OCI-M2 (cell line): ENCODE results near the gene PIGQ.
"Not testable (repeated sequence)": the region's sequence is repeated elsewhere in the genome, so short reads cannot be mapped to it uniquely, and the experiment has no call there.

ENCODE experiments used
- DNase-seq: peaks from one replicate; lab custom pipeline; 2025; ENCODE audit not compliant: unreplicated experiment; lab: John Stamatoyannopoulos, UW

Gene PIGQ

DNA sequence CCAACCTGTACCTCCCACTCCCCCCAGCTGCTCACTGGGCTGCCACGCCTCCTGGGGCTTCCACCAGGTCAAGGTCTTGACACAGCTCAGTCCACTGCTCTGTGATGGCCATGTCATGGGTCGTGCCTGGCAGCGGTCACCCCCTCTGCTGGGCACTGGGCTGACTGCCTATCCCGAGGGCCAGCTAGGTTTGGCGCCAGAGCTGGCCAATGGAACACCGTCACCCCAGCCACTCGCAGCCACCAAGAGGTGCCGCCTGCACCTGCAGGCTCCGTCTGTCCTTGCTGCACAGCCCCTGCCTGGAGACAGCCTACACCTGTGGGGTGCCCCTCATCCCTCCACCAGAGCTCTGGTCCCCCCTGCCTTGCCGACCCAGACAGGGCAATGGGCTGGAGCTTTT, 15.6 kb downstream of the PIGQ start:
- no peak for DNase-seq

DNA sequence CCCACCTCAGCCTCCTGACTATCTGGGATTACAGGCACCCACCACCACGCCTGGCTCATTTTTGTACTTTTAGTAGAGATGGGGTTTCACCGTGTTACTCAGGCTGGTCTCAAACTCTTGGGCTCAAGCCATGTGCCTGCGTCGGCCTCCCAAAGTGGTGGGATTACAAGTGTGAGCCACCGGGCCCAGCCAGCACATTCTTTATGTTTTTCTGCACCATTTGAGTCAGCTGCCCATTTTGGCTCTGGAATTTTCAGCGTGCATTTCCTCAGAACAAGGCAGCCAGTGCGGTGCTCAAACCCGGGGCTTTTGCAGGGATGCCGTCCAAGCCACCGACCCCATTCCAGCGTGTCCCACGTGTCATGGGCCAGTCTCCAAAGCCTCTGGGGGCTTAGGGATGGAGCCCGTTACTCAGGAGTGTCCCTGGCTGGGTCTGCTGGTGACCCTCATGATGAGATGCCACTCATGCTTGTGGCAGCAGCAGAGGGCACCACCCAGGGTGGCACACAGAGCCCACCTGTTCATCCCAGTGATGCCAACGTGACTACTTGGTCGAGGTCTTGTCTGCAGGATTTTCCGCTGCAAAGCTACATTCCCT, 16.4 kb downstream of the PIGQ start:
- no peak for DNase-seq

DNA sequence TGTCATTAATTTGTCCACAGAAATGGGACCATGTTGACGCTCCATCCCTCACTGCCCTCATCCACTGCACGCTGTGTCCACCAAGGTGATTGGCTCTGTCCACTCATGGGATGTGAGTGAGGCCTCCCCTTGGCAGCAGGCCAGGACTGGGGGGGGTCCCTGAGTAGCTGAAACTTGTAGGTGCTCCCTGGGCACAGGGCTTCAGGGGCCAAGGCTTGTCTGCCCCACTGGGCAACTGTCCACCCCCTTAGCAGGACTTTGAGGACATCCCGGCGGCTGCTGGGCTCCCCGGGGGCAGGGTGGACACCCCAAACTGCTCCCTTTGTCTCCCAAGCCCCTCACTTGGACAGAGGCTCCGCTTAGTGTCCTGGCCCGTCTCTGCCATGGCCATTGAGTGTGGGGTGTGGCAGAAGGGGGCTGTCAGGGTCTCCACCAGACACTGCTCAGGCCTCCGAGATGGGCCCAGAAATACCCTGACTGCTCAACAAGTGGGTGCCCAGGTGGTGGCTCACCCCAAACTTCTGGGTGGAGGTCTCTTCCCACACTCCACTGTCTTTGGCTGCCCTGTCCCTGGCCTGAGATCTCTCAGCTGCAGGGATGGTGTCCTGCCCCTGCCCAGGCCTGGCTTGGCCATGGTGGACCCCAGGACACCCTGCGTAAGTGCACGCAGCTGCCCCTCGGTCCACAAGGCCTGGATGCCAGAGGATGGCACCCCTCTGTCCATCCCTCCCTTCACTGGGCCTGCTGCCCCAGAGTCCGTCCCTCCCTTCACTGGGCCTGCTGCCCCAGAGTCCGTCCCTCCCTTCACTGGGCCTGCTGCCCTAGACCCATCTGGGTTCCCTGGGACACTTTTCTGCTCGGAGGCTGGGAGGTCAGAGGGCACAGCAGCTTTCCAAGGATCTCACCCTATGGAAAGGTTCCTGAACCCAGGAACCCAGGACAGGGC, 17.1 kb downstream of the PIGQ start:
- DNase-seq = no peak

DNA sequence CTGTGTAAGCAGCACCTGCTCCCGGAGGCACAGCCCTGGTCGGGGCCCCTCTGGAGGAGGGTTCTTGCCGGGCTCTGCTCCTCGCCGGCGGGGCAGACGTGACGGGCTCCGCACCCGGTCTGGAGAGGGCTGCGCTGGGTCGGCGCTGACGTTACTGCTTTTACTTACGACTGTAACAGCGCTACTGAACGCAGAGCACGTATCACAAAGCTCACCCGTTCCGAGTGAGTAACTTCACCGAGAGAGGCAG, 18.8 kb downstream of the PIGQ start:
- DNase-seq = no peak

DNA sequence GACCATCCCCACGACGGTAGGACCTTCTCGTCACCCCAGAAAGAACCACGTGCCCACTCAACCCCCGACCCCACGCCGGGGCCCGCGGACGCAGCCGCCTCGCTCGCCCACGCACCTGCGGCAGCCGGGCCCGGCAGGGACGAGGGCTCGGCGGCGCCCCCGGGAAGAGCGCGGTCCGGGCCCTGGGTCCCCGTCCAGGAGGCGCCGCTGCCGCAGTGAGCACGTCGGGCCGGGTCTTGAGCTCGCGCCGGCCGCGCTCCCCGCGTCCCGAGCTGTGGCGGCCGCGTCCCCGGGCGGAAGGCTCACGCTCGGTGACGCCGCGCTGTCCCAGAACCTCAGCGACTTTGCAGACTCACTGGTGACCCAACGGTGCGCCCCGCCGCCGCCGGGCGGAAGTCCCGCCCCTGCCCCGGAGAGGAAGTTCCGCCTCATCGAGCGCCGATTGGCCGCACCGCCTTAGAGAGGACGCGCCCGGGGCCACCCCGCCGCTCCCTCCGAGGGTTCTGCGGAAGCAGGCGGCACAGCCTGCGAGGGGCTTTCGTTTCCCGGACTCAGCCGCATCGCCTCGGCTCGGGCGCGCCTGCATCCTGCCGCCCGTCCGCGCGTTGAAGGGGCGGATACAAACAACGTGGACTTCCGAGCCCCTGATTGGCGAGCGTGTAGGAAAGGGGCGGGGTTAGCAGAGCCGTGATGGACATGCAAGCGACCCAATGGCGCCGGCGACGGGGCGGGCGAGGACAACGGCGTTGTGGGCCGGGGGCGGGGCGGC, 19.3 kb downstream of the PIGQ start:
- no peak for DNase-seq

DNA sequence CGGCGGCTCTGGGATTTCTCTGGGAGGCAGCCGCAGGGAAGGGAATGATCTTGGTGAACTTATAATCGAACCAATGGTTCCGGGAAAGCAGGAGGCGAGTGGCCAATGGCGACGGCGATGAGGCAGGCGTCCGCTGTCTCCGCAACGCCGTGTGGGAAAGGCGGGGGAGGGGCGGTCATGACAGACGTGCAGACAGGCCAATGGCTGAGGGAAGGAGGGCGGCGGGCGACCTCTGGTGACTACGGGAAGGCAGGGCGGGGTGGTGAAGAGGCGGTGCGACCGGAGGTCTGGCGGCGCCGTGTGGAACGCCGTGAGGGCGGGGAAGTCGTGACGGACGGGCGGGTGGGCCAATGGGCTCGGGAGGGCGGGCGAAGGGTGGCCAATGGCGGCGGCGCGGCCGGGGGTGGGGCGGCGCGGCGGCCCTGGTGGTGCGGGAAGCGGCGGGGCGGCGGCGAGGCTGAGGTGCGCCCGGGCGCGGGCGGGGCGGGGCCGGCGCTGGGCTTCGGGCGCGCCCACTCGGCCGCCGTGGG, 20.0 kb downstream of the PIGQ start, which contains the start of gene RAB40C:
Gene RAB40C, plus strand, starts transcription at position 409 of the 530 bp plus-strand sequence. CDS start 226 bp downstream, outside the sequence.
- peak; percentile 54 for DNase-seq

DNA sequence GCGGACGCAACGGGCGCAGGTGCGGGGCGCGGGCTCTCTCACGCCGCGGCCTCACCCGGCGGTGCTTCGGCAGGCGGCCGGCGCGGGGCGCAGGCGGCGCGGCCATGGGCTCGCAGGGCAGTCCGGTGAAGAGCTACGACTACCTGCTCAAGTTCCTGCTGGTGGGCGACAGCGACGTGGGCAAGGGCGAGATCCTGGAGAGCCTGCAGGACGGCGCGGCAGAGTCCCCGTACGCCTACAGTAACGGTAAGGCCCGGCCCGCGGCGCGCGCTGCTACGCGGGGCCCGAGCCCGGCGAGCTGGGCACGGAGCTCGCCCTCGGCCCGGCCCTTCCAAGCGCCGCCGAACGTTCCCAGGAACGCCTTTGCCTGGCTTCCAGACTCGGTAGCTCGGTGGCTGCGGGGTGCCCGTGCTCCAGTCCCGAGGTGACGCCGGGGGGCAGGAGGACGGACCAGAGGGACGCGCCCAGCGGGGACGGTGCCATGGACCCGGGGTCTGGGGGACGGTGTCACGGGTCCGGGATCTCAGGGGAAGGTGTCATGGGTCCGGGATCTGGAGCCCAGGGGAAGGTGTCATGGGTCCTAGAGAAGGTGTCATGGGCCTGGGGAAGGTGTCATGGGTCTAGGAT, 20.5 kb downstream of the PIGQ start:
- DNase-seq = no peak

DNA sequence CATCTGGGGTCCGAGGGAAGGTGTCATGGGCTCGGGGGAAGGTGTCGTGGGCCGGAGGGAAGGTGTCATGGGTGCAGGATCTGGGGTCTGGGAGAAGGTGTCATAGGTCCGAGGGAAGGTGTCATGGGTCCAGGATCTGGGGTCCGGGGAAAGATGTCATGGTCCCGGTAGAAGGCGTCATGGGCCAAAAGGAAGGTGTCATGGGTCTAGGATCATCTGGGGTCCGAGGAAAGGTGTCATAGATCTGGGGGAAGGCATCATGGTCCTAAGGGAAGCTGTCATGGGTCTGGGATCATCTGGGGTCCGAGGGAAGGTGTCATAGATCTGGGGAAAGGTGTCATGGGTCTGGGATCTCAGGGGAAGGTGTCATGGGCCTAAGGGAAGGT, 21.0 kb downstream of the PIGQ start:
- no peak for DNase-seq

DNA sequence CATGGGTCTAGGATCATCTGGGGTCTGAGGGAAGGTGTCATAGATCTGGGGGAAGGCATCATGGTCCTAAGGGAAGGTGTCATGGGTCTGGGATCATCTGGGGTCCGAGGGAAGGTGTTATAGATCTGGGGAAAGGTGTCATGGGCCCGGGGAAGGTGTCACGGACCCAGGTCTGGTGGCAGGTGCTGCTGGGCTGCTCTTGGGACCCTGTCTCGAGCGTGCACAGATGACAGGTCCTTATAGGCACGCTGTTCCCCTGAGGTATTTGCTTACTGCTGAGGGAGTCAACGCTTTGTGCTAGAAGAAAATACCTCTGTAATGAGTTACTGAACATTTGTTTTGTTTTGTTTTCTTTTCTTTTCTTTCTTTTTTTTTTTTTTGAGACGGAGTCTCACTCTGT, 21.5 kb downstream of the PIGQ start:
- DNase-seq = no peak

DNA sequence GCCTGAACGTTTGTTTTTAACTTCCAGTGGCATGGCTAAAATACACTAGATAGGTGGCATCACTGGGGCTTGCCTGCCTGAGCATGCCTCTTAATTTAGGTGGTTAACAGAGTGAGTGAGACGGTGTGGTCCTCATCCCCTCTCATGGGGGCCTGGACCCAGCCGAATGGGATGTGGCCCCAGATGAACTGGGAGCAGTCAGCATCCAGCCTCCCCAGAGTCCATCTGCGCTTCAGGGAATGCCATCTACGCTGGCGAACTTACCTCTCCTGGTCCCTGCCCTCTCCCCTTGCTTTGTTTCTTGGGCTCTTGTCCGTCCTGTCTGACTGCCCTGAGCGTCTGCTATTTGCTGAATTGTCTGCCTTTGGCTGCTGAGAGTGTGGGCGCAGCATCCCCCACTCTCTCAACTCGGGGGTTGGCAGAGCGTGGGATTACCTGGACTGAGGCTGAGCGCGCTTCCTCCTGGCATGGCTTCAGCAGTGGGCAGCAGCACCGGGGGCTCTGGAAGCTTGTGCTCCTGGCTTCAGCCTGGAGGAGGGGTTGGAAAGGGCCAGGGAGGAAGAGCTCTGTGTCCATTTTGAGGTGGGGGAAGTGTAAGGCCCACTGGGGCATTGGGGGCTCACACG, 22.2 kb downstream of the PIGQ start:
- no peak for DNase-seq

DNA sequence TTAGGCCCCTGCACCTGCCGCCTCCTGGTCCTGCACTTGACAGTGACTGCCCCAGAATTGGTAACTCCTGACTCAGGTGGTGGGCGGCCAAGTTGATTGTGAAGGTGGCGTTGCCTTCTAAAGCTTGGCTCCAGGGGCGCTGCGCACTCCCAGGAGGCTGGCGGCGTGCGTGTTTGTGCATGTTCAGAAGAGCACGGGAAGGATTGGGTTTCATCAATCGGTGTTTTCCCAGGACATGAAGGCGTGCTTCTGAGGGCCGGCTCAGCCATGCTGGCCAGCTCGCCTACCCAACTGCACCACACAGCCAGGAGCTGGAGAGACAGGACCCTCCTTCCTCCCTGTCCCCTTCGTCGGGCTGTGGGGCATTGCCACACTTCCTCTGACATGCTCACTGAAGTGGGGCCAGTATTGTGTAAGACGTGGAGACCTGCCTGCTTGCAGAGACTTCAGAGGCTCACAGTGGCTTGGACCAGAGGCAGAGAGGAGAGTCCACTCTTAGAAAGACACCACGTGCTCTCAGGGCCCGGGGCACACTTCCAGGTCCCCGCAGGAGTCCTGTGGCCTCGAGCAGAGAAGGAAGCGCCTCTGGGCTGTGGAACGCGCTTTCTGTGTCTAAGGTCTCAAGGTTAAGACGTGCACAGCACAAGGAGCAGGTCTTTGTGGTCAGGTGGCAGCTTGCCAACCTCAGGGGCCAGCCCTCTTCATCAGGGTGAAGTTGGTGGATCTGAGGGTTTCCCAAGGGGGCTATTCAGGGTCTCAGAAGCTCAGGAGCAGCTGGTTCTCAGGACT, 22.9 kb downstream of the PIGQ start:
- no peak for DNase-seq

DNA sequence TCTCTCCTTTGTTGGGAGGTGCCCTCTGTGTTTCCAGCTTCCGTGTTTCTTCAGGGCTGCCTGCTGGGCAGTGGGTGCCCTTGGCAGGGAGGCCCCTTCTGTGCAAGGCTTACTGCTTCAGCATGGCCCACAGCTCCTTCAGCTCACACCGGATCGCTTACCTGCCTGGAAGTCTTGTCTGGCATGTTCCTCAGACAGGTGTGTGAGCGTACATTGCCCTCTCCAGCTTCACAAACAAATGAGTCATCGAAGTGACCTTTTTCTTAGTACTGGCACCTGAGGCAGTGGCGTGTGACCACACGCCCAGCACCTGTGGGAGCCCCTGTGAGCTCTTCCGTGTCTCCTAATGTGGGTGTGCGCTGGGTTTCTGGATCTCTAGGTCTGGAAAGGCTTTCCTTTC, 23.6 kb downstream of the PIGQ start:
- no peak for DNase-seq

DNA sequence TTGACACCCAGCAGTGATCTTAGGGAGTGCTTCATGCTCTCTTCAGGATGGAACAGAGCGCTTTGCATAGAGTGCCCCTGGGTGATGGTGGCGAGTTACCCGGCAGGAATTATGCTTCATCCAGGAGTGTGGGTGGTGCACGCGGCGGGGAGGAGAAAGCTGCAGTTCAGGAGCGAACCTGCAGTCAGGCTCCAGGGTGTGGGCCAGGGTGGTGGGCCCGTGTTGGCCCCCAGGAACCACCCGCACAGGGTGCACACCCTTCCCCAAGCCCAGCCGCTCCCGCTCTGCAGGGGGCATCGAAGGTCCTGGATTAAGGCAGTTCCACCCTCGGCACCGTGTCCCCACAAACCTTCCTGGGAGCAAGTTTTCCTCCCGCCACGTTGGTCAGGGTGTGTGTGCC, 24.0 kb downstream of the PIGQ start:
- no peak for DNase-seq

DNA sequence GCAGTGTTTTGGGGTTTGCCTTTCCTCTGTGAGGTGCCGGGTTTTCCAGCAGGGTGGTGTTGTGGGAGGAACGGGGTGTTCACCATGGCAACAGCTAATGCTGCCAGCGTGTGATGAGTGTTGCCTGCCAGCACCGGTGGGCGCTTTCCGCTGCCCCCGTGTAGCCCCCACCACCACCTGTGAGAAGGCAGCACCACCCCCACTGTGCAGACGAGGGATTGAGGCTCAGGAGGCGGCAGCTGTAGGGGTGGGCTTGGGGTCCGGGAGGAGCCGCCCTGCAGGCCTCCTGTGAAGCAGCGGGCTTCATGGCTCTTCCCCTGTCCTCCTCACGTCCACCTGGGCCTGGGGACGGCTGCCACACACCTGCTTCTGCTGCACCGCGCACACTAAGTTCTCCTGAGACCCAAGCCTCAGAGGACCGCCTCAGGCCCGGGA, 25.3 kb downstream of the PIGQ start:
- no peak for DNase-seq

DNA sequence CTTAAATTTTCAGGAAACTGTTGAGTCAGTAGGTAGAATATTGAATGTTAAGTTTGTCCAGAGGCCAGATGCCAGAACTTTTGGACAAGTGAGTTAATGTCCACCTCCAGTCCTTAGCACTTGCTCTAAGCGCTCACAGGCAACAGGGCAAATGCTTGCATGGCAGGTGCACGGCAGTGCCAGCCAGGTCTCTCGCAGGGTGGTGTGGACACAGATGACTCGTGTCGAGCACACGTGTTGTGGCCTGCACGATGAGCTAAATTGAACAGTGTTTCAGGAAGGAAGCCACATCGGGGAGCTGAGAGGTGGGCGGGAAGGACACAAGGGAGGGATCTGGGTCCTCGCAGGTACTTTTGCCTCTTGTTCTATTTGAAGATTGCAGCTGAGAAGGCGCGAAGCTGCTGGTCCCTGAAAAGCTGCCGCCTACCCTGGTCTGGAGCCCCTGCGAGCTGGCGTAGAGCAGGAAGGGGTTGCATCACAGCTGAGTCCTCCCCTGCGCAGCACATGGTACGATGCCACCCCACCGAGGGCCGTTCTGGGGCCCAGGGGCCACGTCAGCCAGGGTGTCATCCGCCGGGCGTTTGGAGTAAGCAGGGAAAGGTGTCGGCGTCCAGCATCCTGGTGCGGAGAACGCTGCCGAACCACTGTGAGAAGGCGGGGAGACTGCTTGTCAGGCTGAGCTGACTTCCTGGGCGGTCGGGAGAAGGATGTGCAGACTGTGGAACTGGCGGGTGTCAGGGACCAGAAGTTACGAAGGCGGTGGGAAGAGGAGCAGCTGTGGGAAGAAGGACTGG, 26.4 kb downstream of the PIGQ start:
- DNase-seq = no peak

DNA sequence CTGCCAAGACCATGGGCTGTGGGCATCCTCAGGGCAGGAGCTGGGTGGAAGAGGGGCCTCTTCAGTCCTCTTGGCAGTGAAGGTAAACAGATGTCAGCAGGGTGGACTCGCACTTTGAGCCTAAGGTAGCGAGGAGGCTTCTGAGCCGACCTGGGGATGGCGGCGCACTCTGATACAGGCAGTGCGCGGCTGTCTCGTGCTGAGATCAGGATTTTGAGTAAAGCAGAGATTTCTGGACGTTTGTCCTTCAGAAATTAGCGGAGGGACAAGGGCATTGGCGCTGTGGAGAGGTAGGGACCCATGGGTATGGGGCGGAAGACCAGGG, 26.9 kb downstream of the PIGQ start:
- no peak for DNase-seq

DNA sequence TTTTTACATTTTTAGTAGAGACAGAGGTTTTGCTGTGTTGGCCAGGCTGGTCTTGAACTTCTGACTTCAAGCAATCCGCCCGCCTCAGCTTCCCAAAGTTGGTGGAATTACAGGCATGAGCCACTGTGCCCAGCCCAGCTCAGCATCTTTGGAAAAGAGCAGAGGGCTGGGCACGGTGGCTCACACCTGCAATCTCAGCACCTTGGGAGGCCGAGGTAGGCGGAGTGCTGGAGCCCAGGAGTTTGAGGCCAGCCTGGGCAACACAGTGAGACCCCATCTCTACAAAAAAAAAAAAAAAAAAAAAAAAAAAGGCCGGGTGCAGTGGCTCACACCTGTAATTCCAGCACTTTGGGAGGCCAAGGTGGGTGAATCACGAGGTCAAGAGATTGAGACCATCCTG, 27.9 kb downstream of the PIGQ start:
- not testable (repeated sequence) for DNase-seq

DNA sequence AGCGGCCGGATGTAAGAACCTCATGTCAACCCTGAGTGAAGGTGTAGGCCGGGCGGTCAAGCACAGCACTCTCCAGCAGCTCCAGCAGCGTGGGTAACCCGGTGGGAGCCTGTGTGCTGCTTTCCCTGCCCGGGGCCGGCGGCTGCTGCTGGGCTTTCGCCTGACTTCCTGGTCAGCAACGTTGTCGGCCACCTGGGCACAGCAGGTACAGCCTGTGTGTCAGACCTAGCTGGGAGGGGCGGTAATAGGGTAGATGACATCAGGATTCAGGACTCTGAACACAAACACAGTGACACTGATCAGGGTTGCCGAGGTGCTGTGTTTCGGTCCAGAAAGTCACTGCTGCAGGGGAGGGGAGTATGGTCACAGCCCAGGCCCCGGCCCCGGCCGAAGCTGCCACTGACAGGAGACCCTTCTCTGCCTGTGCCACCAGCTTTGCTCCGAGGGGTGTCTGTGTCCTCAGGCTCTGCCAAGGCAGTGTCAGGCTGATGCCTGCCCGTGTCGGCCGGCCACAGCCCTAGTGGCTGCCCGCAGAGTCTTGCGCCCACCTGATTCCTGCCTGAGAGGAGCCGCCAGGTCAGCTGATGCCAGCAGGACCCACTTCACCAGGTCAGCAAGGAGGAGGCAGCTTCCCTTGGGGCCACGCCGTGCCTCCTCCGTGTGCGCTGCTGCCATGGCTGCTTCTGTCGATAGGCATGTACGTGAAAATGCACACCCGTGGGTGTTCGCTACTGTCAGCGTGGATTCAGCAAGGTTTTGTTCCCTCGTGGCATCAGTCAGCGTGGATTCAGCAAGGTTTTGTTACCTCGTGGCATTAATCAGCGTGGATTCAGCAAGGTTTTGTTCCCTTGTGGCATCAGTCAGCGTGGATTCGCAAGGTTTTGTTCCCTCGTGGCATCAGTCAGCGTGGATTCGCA, 29.3 kb downstream of the PIGQ start:
- DNase-seq = no peak
